Liver (tissue), 9 donors: Measurements from ENCODE around the gene TUBA3E. TPM values are rescaled to one million over a fixed set of nuclear protein-coding genes. Genes with fewer than 3 reads are reported as not detected.
"Not testable (repeated sequence)": the region's sequence is repeated elsewhere in the genome, so short reads cannot be mapped to it uniquely, and the experiment has no call there.

Experiments
- DNase-seq: peaks from one replicate; pipeline ENCODE4 v3.0.0-alpha.2; 2017; ENCODE audit warnings: low spot score
- H3K27ac ChIP-seq, 2 donors: one replicate each; pipeline ENCODE4 v1.7.0; 2013; ENCODE audit warnings: inconsistent platforms in 2 of 2, low read length in 2 of 2, control low read depth in 1 of 2, low read depth in 1 of 2, mild to moderate bottlenecking in 1 of 2
- H3K27me3 ChIP-seq, 4 donors: one replicate each; pipeline versions ENCODE4 v1.6.1 to v1.7.0; 2013; ENCODE audit warnings: low read length in 3 of 4, inconsistent platforms in 1 of 4, mild to moderate bottlenecking in 1 of 4, moderate library complexity in 1 of 4; ENCODE audit not compliant: control insufficient read depth in 4 of 4, insufficient read depth in 4 of 4
- H3K36me3 ChIP-seq, 4 donors: one replicate each; pipeline versions ENCODE4 v1.6.1 to v1.7.0; 2013; ENCODE audit warnings: low read length in 3 of 4, mild to moderate bottlenecking in 3 of 4, low read depth in 1 of 4, moderate library complexity in 1 of 4; ENCODE audit not compliant: control insufficient read depth in 4 of 4, insufficient read depth in 3 of 4
- H3K4me1 ChIP-seq, 4 donors: one replicate each; pipeline versions ENCODE4 v1.6.1 to v1.7.0; 2013; ENCODE audit warnings: low read length in 3 of 4, mild to moderate bottlenecking in 3 of 4, moderate library complexity in 1 of 4; ENCODE audit not compliant: control insufficient read depth in 4 of 4, insufficient read depth in 4 of 4
- H3K4me3 ChIP-seq, 3 donors: one replicate each; pipeline versions ENCODE4 v1.6.1 to v1.7.0; 2013; ENCODE audit warnings: low read length in 3 of 3, control low read depth in 1 of 3, low read depth in 1 of 3, mild to moderate bottlenecking in 1 of 3
- H3K9ac ChIP-seq, 2 donors: one replicate each; pipeline ENCODE4 v1.7.0; 2013; ENCODE audit warnings: low read length in 2 of 2, mild to moderate bottlenecking in 2 of 2, moderate library complexity in 2 of 2, control low read depth in 1 of 2, low read depth in 1 of 2
- H3K9me3 ChIP-seq, 4 donors: one replicate each; pipeline versions ENCODE4 v1.6.1 to v1.7.0; 2013; ENCODE audit warnings: low read length in 3 of 4; ENCODE audit not compliant: control insufficient read depth in 4 of 4
- ATF3 ChIP-seq: IDR thresholded peaks from 2 replicates; pipeline ENCODE4 v1.6.1; 2016; ENCODE audit warnings: antibody characterized with exemption
- EGR1 ChIP-seq, 2 donors: IDR thresholded peaks; 2 replicates each; pipeline ENCODE4 v1.6.1; 2016 to 2018; ENCODE audit warnings: antibody characterized with exemption in 2 of 2, low read depth in 2 of 2
- WGBS: extraction: QIAGEN DNeasy Blood & Tissue Kit; methylation state at CpG from one replicate; pipeline ENCODE4 v1.1.7; 2013; 5-methylcytosine and 5-hydroxymethylcytosine counted together
- polyA plus RNA-seq, 2 donors: library from polyadenylated mRNA; stranded (reverse) in 1 of 2; unstranded in 1 of 2; fragments of 200-250 nt in 1 of 2; fragments of >200 nt in 1 of 2; fragmentation: Nextera tagmentation in 1 of 2; extraction: Ambion mirVana in 1 of 2; gene quantifications; one replicate each; pipeline versions ENCODE4 v1.2.1 to v1.2.3, GENCODE V29; 2013 to 2015
- total RNA-seq, 2 donors: library from RNA; depleted of rRNA; stranded (reverse); fragments of >200 nt; gene quantifications; one replicate each; pipeline ENCODE4 v1.2.3, GENCODE V29; 2014
- donor health status: healthy.
- donor health status: healthy.
- donor health status: healthy.
- donor health status: healthy.
- donor health status: healthy.

TUBA3E gene
- total and polyA plus RNA-seq, 4 donors = 0.05 to 0.31 TPM; not detected in 2

- no peak for DNase-seq
- TF ChIP-seq EGR1 (IDR thresholded peaks at IDR 0.05; ENCODE audit: low read depth in 2 of 2) = no peak
- no peaks in the 10 kb centered on the region for H3K9me3 ChIP-seq
- H3K36me3 ChIP-seq = no peaks in the 10 kb centered on the region
- no peak overlapping the region for H3K9ac ChIP-seq
- 76% methylated on average over 8 of the region's 8 CpGs for WGBS
- H3K27ac ChIP-seq = no peak overlapping the region
- H3K4me3 ChIP-seq = no peak overlapping the region
- no peaks in the 10 kb centered on the region for H3K4me1 ChIP-seq
- H3K27me3 ChIP-seq = no peaks in the 10 kb centered on the region
These were observed 42.9 kb upstream of the TUBA3E start for GRCh38 chr2:130241041-130241707.

DNA sequence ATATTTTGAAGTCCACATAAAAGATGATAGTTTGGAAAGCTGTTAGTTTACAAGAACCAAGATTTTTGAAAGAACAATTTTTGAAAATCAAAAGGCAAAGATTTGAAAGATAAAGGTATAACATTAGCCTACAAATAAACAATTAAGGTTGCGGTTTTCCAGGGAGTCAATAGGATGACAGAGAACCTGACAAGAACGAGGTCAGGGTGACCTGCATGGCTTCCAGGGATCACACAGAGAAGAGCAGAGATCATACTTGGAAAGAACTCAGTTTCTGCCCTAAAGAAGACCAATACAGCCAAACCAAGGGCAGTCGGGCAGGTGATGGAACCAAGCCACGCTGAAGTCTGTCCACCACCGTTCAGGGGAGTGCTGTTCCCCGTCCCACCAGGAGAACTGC is 41.3 kb upstream of the TUBA3E start:
- WGBS = 71% methylated on average over 6 of the region's 6 CpGs

DNA sequence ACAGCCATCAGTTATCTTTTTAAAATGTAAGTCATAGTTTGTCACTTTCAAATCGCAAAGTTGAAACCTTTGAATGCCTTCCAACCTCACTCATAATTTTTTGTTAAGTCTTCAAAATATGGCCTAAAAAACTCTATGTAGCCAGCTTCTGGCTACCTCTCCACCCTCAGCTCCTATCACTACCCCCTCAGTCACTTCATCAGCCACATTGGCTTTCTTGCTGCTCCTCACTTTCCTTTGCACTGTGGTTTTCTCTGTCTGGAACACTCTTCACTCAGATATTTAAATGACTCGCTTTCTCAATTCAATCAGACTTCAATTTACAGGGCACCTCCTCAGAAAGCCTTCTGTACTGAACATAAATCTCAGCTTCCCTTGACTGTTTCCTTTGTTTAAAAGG is 34.8 kb upstream of the TUBA3E start:
- not testable (repeated sequence) for H3K27ac ChIP-seq, DNase-seq, H3K9ac ChIP-seq, H3K36me3 ChIP-seq, H3K27me3 ChIP-seq, H3K4me3 ChIP-seq, H3K4me1 ChIP-seq, H3K9me3 ChIP-seq
- 86% methylated on average over 2 of the region's 2 CpGs for WGBS

More for the DNA sequence above, 41.3 kb upstream of the TUBA3E start:
- not testable (repeated sequence) for H3K27me3 ChIP-seq, DNase-seq, H3K9me3 ChIP-seq, H3K4me1 ChIP-seq, H3K27ac ChIP-seq, H3K9ac ChIP-seq, H3K36me3 ChIP-seq, H3K4me3 ChIP-seq

GRCh38 chr2:130231656-130232055 is 33.4 kb upstream of the TUBA3E start:
- no peaks in the 10 kb centered on the region for H3K27me3 ChIP-seq
- H3K4me1 ChIP-seq = no peaks in the 10 kb centered on the region
- no peak overlapping the region for H3K9ac ChIP-seq
- H3K27ac ChIP-seq = no peak overlapping the region
- no peaks in the 10 kb centered on the region for H3K36me3 ChIP-seq
- peaks cover 0 to 2% (median 0%) of the 10 kb centered on the region in 4 donors for H3K9me3 ChIP-seq
- WGBS = 80% methylated on average over 12 of the region's 12 CpGs
- no peak overlapping the region for H3K4me3 ChIP-seq
- TF ChIP-seq ATF3 = no peak
- no peak for DNase-seq

DNA sequence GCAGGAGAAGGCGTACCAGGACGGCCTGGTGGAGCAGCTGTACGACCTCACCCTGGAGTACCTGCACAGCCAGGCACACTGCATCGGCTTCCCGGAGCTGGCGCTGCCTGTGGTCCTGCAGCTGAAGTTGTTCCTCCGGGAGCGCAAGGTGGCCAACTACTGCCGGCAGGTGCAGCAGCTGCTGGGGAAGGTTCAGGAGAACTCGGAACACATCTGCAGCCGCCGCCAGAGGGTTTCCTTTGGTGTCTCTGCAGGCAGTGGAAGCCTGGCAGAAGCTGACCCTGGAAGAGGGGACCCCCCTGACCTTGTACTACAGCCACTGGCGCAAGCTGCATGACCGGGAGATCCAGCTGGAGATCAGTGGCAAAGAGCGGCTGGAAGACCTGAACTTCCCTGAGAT is 32.7 kb upstream of the TUBA3E start:
- not testable (repeated sequence) for H3K27me3 ChIP-seq, H3K4me1 ChIP-seq, H3K27ac ChIP-seq, H3K9me3 ChIP-seq, H3K36me3 ChIP-seq, DNase-seq, H3K4me3 ChIP-seq, H3K9ac ChIP-seq
- WGBS = 95% methylated on average over 15 of the region's 15 CpGs

- not testable (repeated sequence) for H3K9ac ChIP-seq, H3K4me3 ChIP-seq, H3K27me3 ChIP-seq, H3K36me3 ChIP-seq, H3K27ac ChIP-seq, H3K4me1 ChIP-seq, DNase-seq, H3K9me3 ChIP-seq
- 91% methylated on average over 18 of the region's 18 CpGs for WGBS
These were observed 32.1 kb upstream of the TUBA3E start for GRCh38 chr2:130230376-130230775.
